ENCODE measurements around the gene TYMS. TPM values are rescaled to one million over a fixed set of nuclear protein-coding genes. Genes with fewer than 3 reads are reported as not detected.

TYMS gene
- total and polyA plus RNA-seq, 8 donors = 1.3 to 6.9 (median 2.8) TPM

- H3K27me3 ChIP-seq = no peaks in the 10 kb centered on the region
- DNase-seq = no peak
- H3K9me3 ChIP-seq = no peaks in the 10 kb centered on the region
- H3K4me3 ChIP-seq = no peak overlapping the region
- no peaks in the 10 kb centered on the region for H3K4me1 ChIP-seq
- intact Hi-C loops (cut with DNase I) = no loop called here
- no peak for ATAC-seq
- FAIRE-seq = no peak
- H3K36me3 ChIP-seq = peaks cover 0 to 67% (median 15%) of the 10 kb centered on the region in 3 donors
- TF ChIP-seq, protein P1, sequence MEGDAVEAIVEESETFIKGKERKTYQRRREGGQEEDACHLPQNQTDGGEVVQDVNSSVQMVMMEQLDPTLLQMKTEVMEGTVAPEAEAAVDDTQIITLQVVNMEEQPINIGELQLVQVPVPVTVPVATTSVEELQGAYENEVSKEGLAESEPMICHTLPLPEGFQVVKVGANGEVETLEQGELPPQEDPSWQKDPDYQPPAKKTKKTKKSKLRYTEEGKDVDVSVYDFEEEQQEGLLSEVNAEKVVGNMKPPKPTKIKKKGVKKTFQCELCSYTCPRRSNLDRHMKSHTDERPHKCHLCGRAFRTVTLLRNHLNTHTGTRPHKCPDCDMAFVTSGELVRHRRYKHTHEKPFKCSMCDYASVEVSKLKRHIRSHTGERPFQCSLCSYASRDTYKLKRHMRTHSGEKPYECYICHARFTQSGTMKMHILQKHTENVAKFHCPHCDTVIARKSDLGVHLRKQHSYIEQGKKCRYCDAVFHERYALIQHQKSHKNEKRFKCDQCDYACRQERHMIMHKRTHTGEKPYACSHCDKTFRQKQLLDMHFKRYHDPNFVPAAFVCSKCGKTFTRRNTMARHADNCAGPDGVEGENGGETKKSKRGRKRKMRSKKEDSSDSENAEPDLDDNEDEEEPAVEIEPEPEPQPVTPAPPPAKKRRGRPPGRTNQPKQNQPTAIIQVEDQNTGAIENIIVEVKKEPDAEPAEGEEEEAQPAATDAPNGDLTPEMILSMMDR (IDR thresholded peaks at IDR 0.05) = no peak
- H3K27ac ChIP-seq = no peak overlapping the region
- WGBS, 2 donors = 77 to 88% methylated on average over 5 of the region's 5 CpGs
These were observed 18.6 kb downstream of the TYMS start for GRCh38 chr18:676069-676468.

- no peaks in the 10 kb centered on the region for H3K27me3 ChIP-seq
- DNase-seq = no peak
- H3K4me3 ChIP-seq = no peak overlapping the region
- H3K36me3 ChIP-seq = peaks cover 0 to 69% (median 21%) of the 10 kb centered on the region in 3 donors
- no peaks in the 10 kb centered on the region for H3K9me3 ChIP-seq
- 88 to 93% methylated on average over 3 of the region's 3 CpGs for WGBS, 2 donors
- TF ChIP-seq, protein P1 (IDR thresholded peaks at IDR 0.05) = no peak
- ATAC-seq = no peak
- intact Hi-C loops (cut with DNase I) = no loop called here
- no peaks in the 10 kb centered on the region for H3K4me1 ChIP-seq
- FAIRE-seq = no peak
- no peak overlapping the region for H3K27ac ChIP-seq
These were observed 19.3 kb downstream of the TYMS start for GRCh38 chr18:676736-677135.

DNA sequence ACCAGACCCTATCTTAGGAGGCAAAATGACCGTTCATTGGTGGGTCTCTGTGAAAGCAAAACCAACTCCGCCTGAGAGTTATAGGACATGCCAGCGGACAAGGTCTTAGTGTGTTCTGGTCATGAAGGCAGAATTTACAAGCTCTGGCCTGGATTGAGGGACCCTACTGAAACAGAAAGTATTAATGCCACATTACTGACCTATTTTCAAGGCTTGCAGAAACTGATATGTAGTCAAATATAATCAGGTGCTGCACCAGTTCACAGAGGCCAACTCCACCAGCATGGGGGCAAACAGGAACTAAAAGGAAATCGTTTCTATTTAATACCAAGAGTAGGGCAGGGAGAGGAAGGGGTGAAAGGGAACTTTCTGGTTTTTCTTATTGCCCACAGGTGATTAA lies 19.7 kb downstream of the TYMS start:
- WGBS, 2 donors = 64 to 83% methylated on average over 4 of the region's 4 CpGs
- ATAC-seq (no peak), FAIRE-seq (no peak), DNase-seq (no peak)
- Histone ChIP-seq H3K27me3 (no peaks in the 10 kb centered on the region), H3K9me3 (no peaks in the 10 kb centered on the region), H3K4me1 (no peaks in the 10 kb centered on the region), H3K27ac (no peak overlapping the region), H3K4me3 (no peak overlapping the region), H3K36me3 (peaks cover 0 to 71% (median 21%) of the 10 kb centered on the region in 3 donors)
- TF ChIP-seq, protein P1 (IDR thresholded peaks at IDR 0.05) = no peak
- intact Hi-C loops (cut with DNase I) = no loop called here

- Histone ChIP-seq H3K36me3 (peaks cover 0 to 64% (median 18%) of the 10 kb centered on the region in 3 donors), H3K27me3 (no peaks in the 10 kb centered on the region), H3K4me1 (peaks cover 0 to under 1% (median under 1%) of the 10 kb centered on the region in 3 donors), H3K27ac (no peak overlapping the region), H3K4me3 (no peak overlapping the region), H3K9me3 (no peaks in the 10 kb centered on the region)
- FAIRE-seq = no peak
- intact Hi-C loops (cut with DNase I) = no loop called here
- WGBS, 2 donors = 91 to 92% methylated on average over 14 of the region's 14 CpGs
- TF ChIP-seq, protein P1 (IDR thresholded peaks at IDR 0.05) = no peak
- DNase-seq = no peak
- no peak for ATAC-seq
These were observed 20.5 kb downstream of the TYMS start for GRCh38 chr18:677951-678381.

- ATAC-seq (no peak), FAIRE-seq (no peak), DNase-seq (no peak)
- intact Hi-C loops (cut with DNase I) = no loop called here
- TF ChIP-seq, protein P1 (IDR thresholded peaks at IDR 0.05) = no peak
- H3K4me3 ChIP-seq = no peak overlapping the region
- H3K9me3 ChIP-seq = no peaks in the 10 kb centered on the region
- peaks cover 0 to 60% (median 12%) of the 10 kb centered on the region in 3 donors for H3K36me3 ChIP-seq
- no peaks in the 10 kb centered on the region for H3K27me3 ChIP-seq
- no peak overlapping the region for H3K27ac ChIP-seq
- H3K4me1 ChIP-seq = peaks cover 4 to 6% (median 4%) of the 10 kb centered on the region in 3 donors
- WGBS, 2 donors = 93 to 97% methylated on average over 15 of the region's 15 CpGs
These were observed 21.2 kb downstream of the TYMS start for GRCh38 chr18:678482-679182.
